Upper lobe of left lung (tissue), 6 donors: Measurements from ENCODE around the gene ARID1B. TPM values are rescaled to one million over a fixed set of nuclear protein-coding genes. Genes with fewer than 3 reads are reported as not detected.

Experiments
- ATAC-seq, 2 donors: fragments of 200-7000 bp; cut with Tn5 transposase; one replicate each; pipeline ENCODE4 v1.9.1; 2022; ENCODE audit warnings: mild to moderate bottlenecking in 2 of 2, moderate library complexity in 2 of 2; ENCODE audit not compliant: low FRiP score in 2 of 2
- DNase-seq, 2 donors: peaks; one replicate each; pipeline ENCODE4 v3.0.0-alpha.2; 2019 to 2020
- H3K27ac ChIP-seq, 4 donors: fragments of 200-600 bp; sonication (generic); one replicate each; pipeline ENCODE4 v1.5.1; 2016 to 2019
- H3K27me3 ChIP-seq, 4 donors: fragments of 200-600 bp; sonication (generic); one replicate each; pipeline ENCODE4 v1.5.1; 2017 to 2019
- H3K36me3 ChIP-seq, 4 donors: fragments of 200-600 bp; sonication (generic); one replicate each; pipeline ENCODE4 v1.5.1; 2016 to 2019
- H3K4me1 ChIP-seq, 4 donors: fragments of 200-600 bp; sonication (generic); one replicate each; pipeline ENCODE4 v1.5.1; 2018 to 2019
- H3K4me3 ChIP-seq, 4 donors: fragments of 200-600 bp; sonication (generic); one replicate each; pipeline ENCODE4 v1.5.1; 2017 to 2019; ENCODE audit warnings: mild to moderate bottlenecking in 2 of 4, moderate library complexity in 1 of 4
- H3K9me3 ChIP-seq, 4 donors: fragments of 200-600 bp; sonication (generic); one replicate each; pipeline ENCODE4 v1.5.1; 2018 to 2019
- EP300 ChIP-seq, 4 donors: sonication (generic); formaldehyde crosslinking; IDR thresholded peaks; one replicate each; pipeline ENCODE4 v1.5.1; 2017; ENCODE audit warnings: antibody characterized with exemption in 4 of 4, control low read depth in 2 of 4
- POLR2A ChIP-seq, 4 donors: fragments of 450-650 bp; IDR thresholded peaks; one replicate each; pipeline ENCODE4 v1.5.1; 2016 to 2017; ENCODE audit warnings: antibody characterized with exemption in 4 of 4, mild to moderate bottlenecking in 2 of 4
- POLR2AphosphoS5 ChIP-seq, 2 donors: sonication (generic); formaldehyde crosslinking; IDR thresholded peaks; one replicate each; pipeline ENCODE4 v1.5.1; 2017; ENCODE audit warnings: antibody characterized with exemption in 2 of 2
- WGBS, 2 donors: methylation state at CpG; one replicate each; pipeline ENCODE4 v1.1.5; 2017 to 2018; 5-methylcytosine and 5-hydroxymethylcytosine counted together
- total RNA-seq, 6 donors: library from RNA; depleted of rRNA in 4 of 6; stranded (reverse); fragments of >200 nt in 4 of 6; gene quantifications; one replicate each; pipeline versions ENCODE4 v1.1.0 to v1.2.1, GENCODE V29; 2016 to 2021
- TF ChIP-seq, protein P1 (sequence below), 6 experiments: fragments of 450-650 bp in 4 of 6; fragments of 200-600 bp in 2 of 6; sonication (generic) in 2 of 6; IDR thresholded peaks; one replicate each; pipeline ENCODE4 v1.5.1; 2016 to 2019; ENCODE audit warnings: antibody characterized with exemption in 6 of 6
- donor health status: DM: no; HTN: no; CAD: no; lungs with moderate emphysema.
- donor health status: DM: no; HTN: yes; CAD: no; lungs with severe emphysema.

The ARID1B gene
- total RNA-seq, 6 donors from 2014 or later: 66.4 to 168 (median 109) TPM

DNA sequence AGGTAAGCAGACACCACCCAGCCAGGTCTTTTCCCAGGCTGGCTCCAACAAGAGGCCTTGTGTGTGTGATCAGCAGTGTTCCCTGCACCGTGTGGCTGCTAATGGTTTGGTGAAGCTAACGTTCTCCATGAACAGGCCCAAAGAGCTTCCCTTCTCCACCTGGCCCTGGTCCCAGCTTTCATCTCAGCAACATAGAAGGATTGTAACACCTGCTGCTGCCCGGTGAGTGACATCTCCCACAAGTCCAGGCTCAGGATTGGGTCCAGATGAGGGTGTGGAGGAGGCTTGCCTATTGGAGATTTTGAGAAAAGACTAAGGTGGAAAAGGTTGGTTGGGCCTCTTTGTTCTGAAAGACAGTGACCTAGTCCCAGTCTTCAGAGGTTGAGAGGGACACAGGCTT is 456.5 kb downstream of the ARID1B start:
- Histone ChIP-seq H3K4me1 (peaks cover 17 to 22% (median 19%) of the 10 kb centered on the region in 4 donors), H3K36me3 (no peaks in the 10 kb centered on the region), H3K27me3 (peaks cover 0 to 17% (median 13%) of the 10 kb centered on the region in 4 donors), H3K4me3 (no peak overlapping the region), H3K9me3 (no peaks in the 10 kb centered on the region), H3K27ac (no peak overlapping the region)
- ATAC-seq (no peak), DNase-seq (no peak)
- 89 to 100% methylated on average over 3 of the region's 3 CpGs for whole genome bisulfite sequencing, 2 donors
- no peak for TF ChIP-seq POLR2A (IDR thresholded peaks at IDR 0.05)
- no peak for TF ChIP-seq EP300 (IDR thresholded peaks at IDR 0.05)
- no peak for TF ChIP-seq POLR2AphosphoS5 (IDR thresholded peaks at IDR 0.05)
- TF ChIP-seq, protein P1, sequence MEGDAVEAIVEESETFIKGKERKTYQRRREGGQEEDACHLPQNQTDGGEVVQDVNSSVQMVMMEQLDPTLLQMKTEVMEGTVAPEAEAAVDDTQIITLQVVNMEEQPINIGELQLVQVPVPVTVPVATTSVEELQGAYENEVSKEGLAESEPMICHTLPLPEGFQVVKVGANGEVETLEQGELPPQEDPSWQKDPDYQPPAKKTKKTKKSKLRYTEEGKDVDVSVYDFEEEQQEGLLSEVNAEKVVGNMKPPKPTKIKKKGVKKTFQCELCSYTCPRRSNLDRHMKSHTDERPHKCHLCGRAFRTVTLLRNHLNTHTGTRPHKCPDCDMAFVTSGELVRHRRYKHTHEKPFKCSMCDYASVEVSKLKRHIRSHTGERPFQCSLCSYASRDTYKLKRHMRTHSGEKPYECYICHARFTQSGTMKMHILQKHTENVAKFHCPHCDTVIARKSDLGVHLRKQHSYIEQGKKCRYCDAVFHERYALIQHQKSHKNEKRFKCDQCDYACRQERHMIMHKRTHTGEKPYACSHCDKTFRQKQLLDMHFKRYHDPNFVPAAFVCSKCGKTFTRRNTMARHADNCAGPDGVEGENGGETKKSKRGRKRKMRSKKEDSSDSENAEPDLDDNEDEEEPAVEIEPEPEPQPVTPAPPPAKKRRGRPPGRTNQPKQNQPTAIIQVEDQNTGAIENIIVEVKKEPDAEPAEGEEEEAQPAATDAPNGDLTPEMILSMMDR (IDR thresholded peaks at IDR 0.05): no peak

DNA sequence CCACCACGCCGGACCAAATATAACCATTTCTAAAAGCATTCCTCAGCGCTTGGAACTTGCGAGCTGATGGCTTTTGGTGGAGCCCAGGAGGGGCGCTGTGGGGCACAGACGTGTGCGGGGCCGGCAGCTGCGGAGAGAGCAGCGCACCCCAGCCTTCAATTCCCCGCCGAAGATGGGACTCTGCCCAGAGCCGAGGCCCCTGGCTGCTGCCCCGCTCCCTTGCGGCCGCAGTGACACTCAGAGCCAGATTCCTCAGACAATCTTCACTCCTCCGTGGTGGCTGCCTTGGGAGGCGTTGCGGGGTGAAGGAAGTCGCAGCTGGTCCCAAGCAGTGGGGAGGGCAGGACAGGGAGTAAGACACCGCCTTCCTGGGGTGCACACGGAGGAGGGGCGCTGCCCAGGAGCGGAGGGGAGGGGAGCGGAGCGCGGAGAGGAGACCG is 458.4 kb downstream of the ARID1B start:
- peak; percentile 68 to 79 for ATAC-seq
- TF ChIP-seq, protein P1 (IDR thresholded peaks at IDR 0.05): peak; percentile 27 to 60 (median 42)
- TF ChIP-seq POLR2AphosphoS5 (IDR thresholded peaks at IDR 0.05): no peak
- peak; percentile 40 to 86 for DNase-seq
- Histone ChIP-seq H3K27ac (peak overlapping the region in 3 of 4 donors; percentile 30 to 56 (median 31)), H3K4me3 (peak overlapping the region; percentile 45 to 59 (median 56)), H3K27me3 (peaks cover 0 to 17% (median 13%) of the 10 kb centered on the region in 4 donors), H3K36me3 (no peaks in the 10 kb centered on the region), H3K4me1 (peaks cover 17 to 22% (median 19%) of the 10 kb centered on the region in 4 donors), H3K9me3 (no peaks in the 10 kb centered on the region)
- 1 to 13% methylated on average over 3 to 28 of the region's 28 CpGs for WGBS, 2 donors

DNA sequence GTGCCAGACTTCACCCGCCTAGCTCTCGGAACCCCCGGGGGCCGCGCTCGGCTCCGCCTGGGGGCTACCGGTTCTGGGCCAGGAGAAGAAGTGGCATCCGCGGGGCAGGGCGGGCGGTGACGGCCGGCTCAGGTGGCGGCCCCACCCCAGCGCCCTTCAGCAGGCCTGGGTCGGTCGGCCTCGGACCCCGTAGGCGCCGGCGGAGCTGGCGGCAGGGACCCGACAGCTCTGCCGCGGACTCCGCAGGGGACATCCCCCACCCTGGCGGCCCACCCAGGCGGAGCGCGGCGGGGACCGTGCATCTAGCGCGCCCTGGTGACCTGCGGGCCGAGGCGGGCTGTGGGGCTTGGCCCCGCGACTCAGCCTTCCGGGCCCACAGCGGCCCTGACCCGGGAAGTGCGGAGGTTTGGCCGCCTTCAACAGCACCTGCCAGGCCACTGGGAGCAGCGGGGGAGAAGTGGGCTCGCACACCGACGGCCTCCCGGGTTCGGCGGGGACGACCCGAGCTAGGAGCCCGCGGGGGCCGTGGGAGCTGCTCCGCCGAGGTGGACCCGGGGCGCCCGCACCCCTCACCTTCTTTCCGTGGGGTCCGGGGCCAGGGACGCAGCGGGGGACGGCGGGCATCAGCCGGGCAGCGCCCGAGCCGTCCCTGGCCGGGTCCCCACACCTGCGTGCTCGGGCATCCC is 459.0 kb downstream of the ARID1B start:
- peak in 1 of 2 donors; percentile 89 for DNase-seq
- TF ChIP-seq POLR2AphosphoS5 (IDR thresholded peaks at IDR 0.05) (no peak), EP300 (IDR thresholded peaks at IDR 0.05) (no peak), POLR2A (IDR thresholded peaks at IDR 0.05) (no peak)
- TF ChIP-seq, protein P1 (IDR thresholded peaks at IDR 0.05): no peak
- ATAC-seq: peak in 1 of 2 donors; percentile 27
- Histone ChIP-seq H3K27me3 (peaks cover 0 to 17% (median 13%) of the 10 kb centered on the region in 4 donors), H3K4me3 (peak overlapping the region; percentile 45 to 59 (median 56)), H3K36me3 (no peaks in the 10 kb centered on the region), H3K27ac (peak overlapping the region in 3 of 4 donors; percentile 30 to 56 (median 31)), H3K4me1 (peaks cover 17 to 22% (median 19%) of the 10 kb centered on the region in 4 donors), H3K9me3 (no peaks in the 10 kb centered on the region)
- WGBS, 2 donors: 0 to 2% methylated on average over 9 to 11 of the region's 76 CpGs

DNA sequence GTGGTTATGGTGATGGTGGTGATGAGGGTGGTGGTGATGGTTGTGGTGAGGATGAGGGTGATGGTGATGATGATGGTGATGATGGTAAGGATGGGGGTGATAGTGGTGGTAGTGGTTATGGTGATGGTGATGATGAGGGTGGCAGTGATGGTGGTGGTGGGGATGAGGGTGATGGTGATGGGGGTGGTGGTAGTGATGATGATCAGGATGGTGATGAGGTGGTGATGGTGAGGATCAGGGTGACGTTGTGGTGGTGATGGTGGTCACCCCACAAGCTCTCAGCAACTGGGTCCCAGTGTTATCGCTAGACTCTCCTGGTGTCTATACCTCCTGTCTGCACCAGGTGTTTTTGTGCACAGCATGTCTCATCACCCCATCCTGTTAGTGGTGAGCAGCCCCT is 461.2 kb downstream of the ARID1B start:
- H3K4me3 ChIP-seq: no peak overlapping the region
- no peak for ATAC-seq
- H3K36me3 ChIP-seq: no peaks in the 10 kb centered on the region
- no peaks in the 10 kb centered on the region for H3K9me3 ChIP-seq
- 85 to 90% methylated on average over 2 of the region's 2 CpGs for WGBS, 2 donors
- no peak for TF ChIP-seq POLR2AphosphoS5 (IDR thresholded peaks at IDR 0.05)
- TF ChIP-seq, protein P1 (IDR thresholded peaks at IDR 0.05): no peak
- no peak for TF ChIP-seq POLR2A (IDR thresholded peaks at IDR 0.05)
- TF ChIP-seq EP300 (IDR thresholded peaks at IDR 0.05): no peak
- peaks cover 0 to 17% (median 13%) of the 10 kb centered on the region in 4 donors for H3K27me3 ChIP-seq
- DNase-seq: no peak
- no peak overlapping the region for H3K27ac ChIP-seq
- peaks cover 17 to 22% (median 19%) of the 10 kb centered on the region in 4 donors for H3K4me1 ChIP-seq
